Measurements from ENCODE around the gene SNX9.

The SNX9 gene

GRCh38 chr6:157860505-157860991, 37.5 kb downstream of the SNX9 start:
- DNase-seq = no peak

GRCh38 chr6:157861184-157861583, 38.1 kb downstream of the SNX9 start:
- DNase-seq = no peak

GRCh38 chr6:157861814-157862213, 38.8 kb downstream of the SNX9 start:
- DNase-seq = peak; percentile 31

DNA sequence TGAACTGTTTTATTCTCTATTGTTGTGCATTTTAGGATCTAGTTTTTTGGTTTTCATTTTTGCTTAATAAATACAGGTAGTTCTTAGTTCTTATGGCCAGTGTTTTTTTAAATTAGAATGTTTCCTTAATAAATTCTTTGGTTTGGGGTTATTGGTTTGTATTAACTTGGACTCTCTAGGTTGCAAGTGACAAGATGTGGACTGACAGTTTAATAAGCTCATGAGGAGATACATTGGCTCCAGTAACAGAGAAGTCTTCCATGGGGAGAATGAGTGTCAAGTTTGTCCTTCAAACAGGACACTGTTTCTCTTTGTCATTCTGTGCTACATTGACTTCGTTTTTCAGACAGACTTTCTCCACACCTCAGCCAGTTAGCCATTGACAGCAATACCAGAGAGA, 39.7 kb downstream of the SNX9 start:
- no peak for DNase-seq

- no peak for DNase-seq
These were observed 41.2 kb downstream of the SNX9 start for GRCh38 chr6:157864185-157864761.

DNA sequence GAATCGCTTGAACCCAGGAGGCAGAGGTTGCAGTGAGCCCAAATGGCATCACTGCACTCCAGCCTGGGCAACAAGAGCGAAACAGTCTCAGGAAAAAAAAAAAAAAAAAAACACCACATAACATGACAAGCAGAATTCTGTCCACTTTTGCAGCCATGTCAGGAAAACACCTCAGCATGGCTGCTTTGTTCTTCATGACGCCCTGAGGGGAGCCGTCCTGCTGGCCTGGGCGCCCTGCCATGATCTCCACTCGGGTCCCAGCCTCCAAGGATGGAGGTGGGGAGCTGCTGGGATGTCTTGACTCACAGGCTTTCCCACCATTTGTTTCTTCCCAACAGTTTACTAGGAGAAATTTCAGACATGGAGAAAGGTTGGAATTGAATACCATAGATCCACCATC, 42.2 kb downstream of the SNX9 start:
- no peak for DNase-seq

GRCh38 chr6:157867155-157867559, 44.1 kb downstream of the SNX9 start:
- peak; percentile 27 for DNase-seq

GRCh38 chr6:157867981-157868380, 44.9 kb downstream of the SNX9 start:
- DNase-seq = no peak

DNA sequence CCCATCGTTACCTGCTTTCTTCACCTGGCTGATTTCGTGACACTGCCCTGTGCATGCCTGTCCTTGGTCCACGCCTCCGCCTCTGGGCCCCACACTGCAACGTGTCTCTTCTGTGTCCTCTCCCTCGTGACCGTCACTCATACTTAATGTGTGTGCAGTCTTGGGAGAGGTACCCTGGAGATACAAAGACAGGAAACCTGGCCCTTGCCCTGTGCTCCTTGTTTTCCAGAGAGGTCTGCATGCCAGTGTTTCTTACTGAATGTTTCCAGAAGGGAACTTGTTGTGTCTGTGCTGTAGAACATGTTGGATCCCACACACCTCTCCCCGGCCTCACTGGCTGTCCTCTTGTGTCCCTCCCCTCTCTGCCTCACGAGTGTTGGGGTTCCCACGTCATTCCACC, 45.8 kb downstream of the SNX9 start:
- DNase-seq = no peak

DNA sequence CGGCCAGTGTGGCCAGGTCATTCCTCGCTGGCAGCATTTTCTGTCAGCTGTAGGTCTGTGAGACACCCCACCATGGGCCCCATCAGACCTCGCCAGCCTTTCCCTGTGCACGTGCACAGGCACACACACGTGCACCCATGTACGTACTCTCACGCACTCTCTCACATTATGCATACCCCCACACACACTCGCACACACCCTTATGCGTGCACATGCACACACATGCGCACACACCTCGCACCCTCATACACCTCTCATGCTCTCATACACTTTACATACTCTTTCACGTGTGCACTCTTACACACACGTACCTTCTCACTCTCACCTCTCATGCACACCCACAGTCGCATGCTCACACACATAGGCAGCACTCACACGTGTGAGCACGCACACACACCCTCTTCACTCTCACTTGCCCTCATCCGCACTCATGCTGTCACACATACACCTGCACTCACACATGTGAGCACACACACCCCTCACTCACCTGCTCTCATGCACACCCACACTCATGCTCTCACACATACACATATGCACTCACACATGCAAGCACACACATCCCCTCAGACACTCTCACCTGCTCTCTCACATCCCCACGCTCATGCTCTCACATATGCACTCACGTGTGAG, 46.7 kb downstream of the SNX9 start:
- DNase-seq = no peak

DNA sequence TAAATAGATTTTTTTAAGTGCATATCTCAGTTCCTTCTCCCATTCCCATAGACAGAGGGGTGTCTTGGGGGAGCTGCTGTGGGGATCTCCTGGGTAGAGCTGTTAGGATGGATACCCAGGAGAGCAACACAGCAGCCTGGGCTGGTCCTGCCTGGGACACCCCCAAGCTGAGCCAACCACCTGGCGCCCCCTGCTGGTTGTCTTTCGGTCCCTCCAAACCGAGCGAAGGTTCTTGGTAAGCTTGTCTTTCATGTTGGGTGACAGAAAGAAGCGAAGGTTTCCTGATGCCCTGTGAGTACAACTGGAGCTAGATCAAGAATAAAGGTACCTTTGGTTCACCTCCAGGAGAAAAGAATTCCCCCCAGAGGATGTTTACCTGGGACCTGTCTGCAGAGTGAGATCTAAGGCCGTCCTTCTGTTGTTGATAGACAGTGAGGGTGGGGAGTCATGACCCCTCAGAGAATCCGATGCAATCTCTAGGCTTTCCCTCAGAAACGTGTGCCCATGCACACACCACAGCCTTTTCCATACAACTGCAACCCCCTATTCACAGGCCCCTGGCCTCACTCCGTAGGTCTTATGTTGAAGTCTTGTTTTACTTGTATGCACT, 50.8 kb downstream of the SNX9 start:
- peak; percentile 33 for DNase-seq

GRCh38 chr6:157877149-157877548, 54.1 kb downstream of the SNX9 start:
- DNase-seq = no peak

GRCh38 chr6:157877573-157878438, 54.8 kb downstream of the SNX9 start:
- no peak for DNase-seq

GRCh38 chr6:157879034-157879872, 56.2 kb downstream of the SNX9 start:
- no peak for DNase-seq

DNA sequence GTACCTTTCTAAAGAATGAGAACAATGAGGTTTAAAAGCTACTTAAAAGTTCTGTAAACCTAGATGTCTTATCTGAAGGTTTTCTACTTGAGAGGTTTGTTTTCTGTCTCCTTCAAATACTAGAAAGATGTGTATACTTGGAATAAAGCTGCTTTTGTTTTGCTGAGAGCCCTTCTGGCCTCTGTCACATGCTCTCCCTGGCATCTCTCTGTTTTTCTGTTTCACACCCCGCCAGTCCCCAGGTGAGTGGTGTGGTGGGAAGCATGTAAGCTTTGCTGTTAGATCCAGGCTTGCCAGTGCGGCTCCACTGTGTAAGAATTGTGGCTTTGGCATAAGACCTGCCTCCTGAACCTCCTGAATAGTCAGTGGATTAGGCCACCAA, 56.8 kb downstream of the SNX9 start:
- no peak for DNase-seq

GRCh38 chr6:157880534-157880933, 57.5 kb downstream of the SNX9 start:
- DNase-seq = no peak

DNA sequence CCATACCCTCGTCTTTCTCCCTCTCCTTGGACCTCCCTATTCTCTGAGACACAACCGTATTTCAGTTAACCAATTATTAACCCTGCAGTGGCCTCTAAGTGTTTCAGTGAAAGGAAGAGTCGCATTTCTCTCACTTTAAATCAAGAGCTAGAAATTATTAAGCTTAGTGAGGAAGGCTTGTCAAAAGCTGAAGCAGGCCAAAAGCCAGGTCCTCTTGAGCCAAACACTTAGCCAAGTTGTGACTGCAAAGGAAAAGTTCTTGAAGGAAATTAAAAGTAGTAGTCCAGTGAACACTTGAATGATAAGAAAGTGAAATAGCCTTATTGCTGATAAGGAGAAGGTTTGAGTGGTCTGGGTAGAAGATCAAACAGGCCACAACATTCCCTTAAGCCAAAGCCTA, 58.3 kb downstream of the SNX9 start:
- no peak for DNase-seq

DNA sequence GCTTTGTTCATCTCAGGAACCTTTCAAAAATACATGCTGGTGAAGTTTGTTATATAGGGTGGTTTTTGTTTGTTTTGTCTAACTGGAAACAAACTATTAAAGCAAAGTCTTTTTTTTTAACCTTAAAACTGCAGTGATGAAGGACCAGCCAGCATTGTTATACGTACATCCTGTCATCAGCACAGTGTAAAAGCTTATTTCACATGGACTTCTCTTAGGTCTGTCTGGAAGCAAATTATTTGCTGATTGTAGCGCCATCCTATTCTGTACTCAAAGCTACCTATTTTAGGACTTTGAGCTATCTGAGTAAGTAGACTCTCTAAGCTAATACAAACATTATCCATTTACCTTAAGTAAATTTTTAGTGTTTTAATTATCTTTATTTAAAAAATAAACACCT, 61.7 kb downstream of the SNX9 start:
- DNase-seq = no peak

GRCh38 chr6:157885211-157885788, 62.3 kb downstream of the SNX9 start:
- DNase-seq = no peak

- DNase-seq = no peak
These were observed 62.8 kb downstream of the SNX9 start for GRCh38 chr6:157885876-157886275.

DNA sequence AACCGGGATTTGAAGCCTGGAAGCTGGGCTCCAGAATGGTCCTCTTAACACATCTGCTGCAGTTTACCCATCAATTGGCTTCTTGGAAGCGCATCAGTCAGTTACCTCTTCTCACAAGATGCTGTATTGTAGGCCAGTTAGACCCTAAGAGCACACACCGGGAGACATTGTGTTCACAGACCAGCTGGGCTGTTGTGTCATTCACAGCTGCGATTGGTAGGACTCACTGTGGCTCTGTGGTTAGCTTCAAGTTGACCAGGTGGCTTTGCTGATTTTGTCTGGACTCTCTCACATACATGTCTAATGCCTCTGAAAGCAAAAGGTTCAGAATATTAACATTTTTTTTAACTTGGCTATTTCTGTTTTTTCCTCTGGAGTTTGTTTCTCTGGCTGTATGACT, 64.8 kb downstream of the SNX9 start:
- DNase-seq = no peak
